ENCODE measurements around the gene CDC42EP2. TPM values are rescaled to one million over a fixed set of nuclear protein-coding genes. Genes with fewer than 3 reads are reported as not detected.

Gene CDC42EP2
- total RNA-seq, 2 donors from 2014 or later = 1.4 to 2.3 TPM

DNA sequence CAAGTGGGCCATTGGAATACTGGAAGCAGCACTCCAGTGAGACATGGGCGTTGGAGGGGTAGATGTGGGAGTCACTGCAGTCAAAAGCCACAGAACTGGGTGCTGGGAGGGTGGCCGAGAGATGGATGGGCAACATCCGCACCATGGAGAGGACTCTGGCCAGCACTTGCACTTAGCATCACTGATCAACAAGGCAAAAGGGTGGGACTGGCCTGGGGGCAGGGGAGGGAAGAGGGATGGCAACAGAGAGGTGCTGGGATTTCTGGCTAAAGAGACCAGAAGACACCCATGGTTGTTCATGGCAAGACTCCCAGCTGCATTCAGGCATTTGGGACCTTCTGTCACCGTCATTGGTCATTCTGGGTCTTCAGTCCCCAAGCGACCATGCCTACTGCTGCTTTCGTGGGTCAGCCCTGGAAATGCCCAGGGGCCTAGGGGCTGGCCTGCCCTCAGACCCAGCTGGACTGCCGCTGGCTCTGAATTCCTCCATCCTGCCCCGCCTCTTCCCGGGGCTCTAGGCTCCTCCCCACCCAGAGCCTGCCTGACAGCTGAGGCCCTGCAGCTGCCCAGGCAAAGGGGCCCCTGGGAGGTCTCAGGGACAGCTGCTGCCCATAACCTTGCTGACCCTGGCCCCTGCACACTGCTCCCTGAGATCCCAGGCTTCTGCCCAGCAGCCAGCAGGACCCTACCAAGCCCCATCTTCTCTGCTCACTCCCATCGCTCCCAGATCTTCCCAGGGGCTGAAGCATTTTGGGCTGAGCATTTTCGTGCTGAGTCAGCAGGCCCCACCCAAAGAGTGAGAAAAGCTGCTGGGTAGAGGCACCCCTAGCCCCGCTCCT lies 13.0 kb upstream of the CDC42EP2 start:
- Mint-ChIP-seq H3K36me3 (ENCODE audit: insufficient read depth in 2 of 2) (peaks cover 3 to 11% of the 10 kb centered on the region in 2 donors), H3K9me3 (no peaks in the 10 kb centered on the region), H3K4me1 (ENCODE audit: low read depth) (no peaks in the 10 kb centered on the region), H3K4me3 (no peak overlapping the region), H3K27me3 (ENCODE audit: low read depth) (no peaks in the 10 kb centered on the region), H3K27ac (no peak overlapping the region)
- ATAC-seq (replicated peaks in 1 of 2) (no peak), DNase-seq (no peak)

DNA sequence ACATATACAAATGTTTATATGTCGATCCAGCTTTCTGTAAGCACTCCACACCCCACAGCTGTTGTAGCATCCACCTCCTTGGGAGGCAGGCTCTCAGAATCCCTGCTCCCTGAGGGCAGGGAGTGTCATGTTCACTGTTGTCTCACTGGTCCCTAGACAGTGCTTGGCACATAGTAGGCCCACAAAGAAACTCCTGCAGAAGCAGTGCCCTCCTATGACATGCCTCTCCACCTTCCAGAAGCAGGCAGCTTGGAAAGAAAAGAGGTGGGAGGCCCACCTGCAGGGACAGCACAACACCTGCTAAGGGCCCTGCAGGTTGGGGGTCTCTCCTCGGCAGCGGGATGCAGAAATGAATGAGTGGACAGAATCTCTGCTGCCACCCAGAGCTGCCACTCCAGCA lies 11.1 kb upstream of the CDC42EP2 start:
- H3K36me3 Mint-ChIP-seq (ENCODE audit: insufficient read depth in 2 of 2) = peaks cover 3 to 4% of the 10 kb centered on the region in 2 donors
- no peak for DNase-seq
- H3K27ac Mint-ChIP-seq = no peak overlapping the region
- no peak overlapping the region for H3K4me3 Mint-ChIP-seq
- no peak for ATAC-seq (replicated peaks in 1 of 2)
- H3K4me1 Mint-ChIP-seq (ENCODE audit: low read depth) = no peaks in the 10 kb centered on the region
- H3K27me3 Mint-ChIP-seq (ENCODE audit: low read depth) = no peaks in the 10 kb centered on the region
- H3K9me3 Mint-ChIP-seq = no peaks in the 10 kb centered on the region

DNA sequence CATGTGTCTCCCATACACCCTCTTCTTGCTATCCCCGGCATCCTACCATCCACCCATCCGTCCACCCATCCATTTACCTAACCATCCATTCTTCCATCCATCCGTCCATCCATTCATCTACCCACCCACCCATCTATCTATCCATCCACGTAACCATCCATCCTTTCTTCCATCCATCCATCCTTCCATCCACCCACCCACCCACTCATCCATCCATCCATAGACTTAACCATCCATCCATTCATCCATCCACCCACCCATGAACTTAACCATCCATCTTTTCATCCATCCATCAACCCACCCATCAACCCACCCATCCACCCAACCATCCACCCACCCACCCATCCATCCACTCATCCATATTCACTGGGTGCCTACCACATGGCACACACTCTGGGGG lies 10.6 kb upstream of the CDC42EP2 start:
- ATAC-seq (replicated peaks in 1 of 2) (no peak), DNase-seq (no peak)
- H3K27me3 Mint-ChIP-seq (ENCODE audit: low read depth) = no peaks in the 10 kb centered on the region
- H3K27ac Mint-ChIP-seq = no peak overlapping the region
- no peaks in the 10 kb centered on the region for H3K4me1 Mint-ChIP-seq (ENCODE audit: low read depth)
- H3K9me3 Mint-ChIP-seq = no peaks in the 10 kb centered on the region
- H3K4me3 Mint-ChIP-seq = no peak overlapping the region
- H3K36me3 Mint-ChIP-seq (ENCODE audit: insufficient read depth in 2 of 2) = peaks cover 3 to 4% of the 10 kb centered on the region in 2 donors

DNA sequence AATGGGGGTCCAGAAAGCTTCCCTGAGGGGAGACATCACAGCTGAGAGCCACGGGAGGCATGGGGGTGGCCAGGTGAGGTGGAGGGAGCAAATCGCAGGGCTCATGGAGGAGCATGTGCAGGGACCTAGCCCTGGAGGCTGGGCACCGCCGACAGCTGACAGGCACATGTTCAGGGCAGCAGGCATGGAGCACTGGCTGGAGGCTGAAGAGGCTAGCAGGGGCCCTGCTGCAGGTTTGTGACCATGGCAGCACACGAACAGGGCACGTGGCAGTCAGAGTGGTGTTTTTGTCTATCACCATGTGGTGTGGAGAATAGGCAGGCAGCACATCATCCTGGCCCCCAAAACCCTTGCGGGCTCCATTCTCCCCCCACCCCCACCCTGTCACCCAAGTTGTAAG lies 10.1 kb upstream of the CDC42EP2 start:
- Mint-ChIP-seq H3K27me3 (ENCODE audit: low read depth) (no peaks in the 10 kb centered on the region), H3K9me3 (no peaks in the 10 kb centered on the region), H3K4me1 (ENCODE audit: low read depth) (no peaks in the 10 kb centered on the region), H3K4me3 (no peak overlapping the region), H3K36me3 (ENCODE audit: insufficient read depth in 2 of 2) (peaks cover 3 to 4% of the 10 kb centered on the region in 2 donors), H3K27ac (no peak overlapping the region)
- DNase-seq (no peak), ATAC-seq (replicated peaks in 1 of 2) (no peak)

DNA sequence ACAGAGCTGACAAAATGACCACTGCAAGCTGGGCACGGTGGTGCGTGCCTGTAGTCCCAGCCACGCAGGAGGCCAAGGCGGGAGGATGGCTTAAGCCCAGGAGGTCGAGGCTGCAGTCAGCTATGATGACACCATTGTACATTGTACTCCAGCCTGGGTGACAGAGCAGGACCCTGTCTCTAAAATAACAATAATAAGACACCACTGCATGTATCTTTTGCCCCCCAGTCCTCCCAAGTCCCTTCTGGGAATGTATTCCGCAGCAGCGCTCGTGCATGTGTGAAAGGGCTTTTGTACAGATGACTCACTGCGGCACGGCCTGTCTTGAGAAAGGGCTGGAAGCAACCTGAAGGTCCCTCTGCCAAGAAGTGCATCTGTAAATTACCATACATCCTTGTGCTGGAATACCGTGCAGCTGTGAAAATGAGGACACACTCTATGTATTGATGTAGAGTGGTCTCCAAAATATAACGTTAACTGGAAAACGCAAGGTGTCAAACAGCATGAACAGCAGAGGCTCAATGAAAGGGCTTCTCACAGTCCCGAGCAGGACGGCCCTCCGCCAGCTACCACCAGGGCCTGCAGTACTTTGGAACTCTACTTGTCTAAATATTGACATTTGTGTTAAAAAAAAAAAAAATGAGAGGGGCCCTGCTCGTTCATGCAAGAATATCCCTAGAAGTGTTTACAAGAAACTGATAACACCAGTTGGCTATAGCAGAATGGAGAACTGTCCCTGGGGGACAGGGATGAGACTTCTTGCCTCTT lies 9.0 kb upstream of the CDC42EP2 start:
- no peaks in the 10 kb centered on the region for H3K4me1 Mint-ChIP-seq (ENCODE audit: low read depth)
- ATAC-seq (replicated peaks in 1 of 2) (no peak), DNase-seq (no peak)
- no peak overlapping the region for H3K27ac Mint-ChIP-seq
- H3K4me3 Mint-ChIP-seq = no peak overlapping the region
- no peaks in the 10 kb centered on the region for H3K27me3 Mint-ChIP-seq (ENCODE audit: low read depth)
- H3K36me3 Mint-ChIP-seq (ENCODE audit: insufficient read depth in 2 of 2) = peaks cover 3 to 4% of the 10 kb centered on the region in 2 donors
- no peaks in the 10 kb centered on the region for H3K9me3 Mint-ChIP-seq

DNA sequence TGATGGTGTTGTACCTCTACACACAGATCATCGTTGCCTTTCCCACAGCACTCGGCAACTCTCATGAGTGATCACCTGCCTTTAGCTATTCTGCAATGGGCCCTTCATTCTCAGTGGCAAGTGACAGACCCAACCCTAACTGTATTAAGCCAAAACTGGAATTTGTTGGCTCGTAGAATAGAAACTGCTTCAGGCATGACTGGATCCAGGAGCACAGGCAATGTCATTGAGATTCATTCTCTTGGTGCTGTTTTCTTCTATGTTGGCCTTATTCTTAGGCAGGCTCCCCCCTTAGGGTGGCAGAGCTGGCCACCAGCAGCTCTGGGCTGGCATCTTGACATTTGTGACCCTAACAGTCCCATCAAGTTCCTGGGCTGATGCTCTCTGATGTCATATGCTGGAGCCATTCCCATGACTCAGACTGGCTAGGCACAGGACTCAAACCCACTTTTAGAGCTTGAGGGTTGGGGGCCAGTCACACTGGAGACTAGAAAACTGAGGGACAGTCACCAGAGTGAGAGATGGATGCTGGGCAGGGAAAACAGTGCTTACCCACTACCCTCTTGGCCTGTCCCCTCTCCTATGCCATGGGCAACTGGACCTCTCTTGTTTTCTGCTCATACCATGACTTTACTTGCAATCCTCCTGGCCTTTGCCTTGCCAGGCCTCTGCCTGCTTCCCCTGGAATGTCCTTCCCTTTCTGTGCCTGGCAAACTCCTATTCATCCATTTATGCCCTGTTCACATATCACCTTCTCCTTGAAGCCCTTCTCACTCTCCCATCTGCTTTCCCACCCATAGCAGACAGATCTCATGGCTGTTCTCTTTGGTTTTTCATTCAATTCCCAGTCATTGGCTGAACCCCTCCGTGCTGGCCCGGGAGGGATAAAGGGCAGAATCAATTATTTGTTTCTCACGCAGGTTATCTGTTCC lies 7.1 kb upstream of the CDC42EP2 start:
- ATAC-seq (replicated peaks in 1 of 2) = no peak
- Mint-ChIP-seq H3K36me3 (ENCODE audit: insufficient read depth in 2 of 2) (peaks cover 3 to 4% of the 10 kb centered on the region in 2 donors), H3K4me3 (no peak overlapping the region), H3K9me3 (no peaks in the 10 kb centered on the region), H3K4me1 (ENCODE audit: low read depth) (no peaks in the 10 kb centered on the region), H3K27ac (no peak overlapping the region), H3K27me3 (ENCODE audit: low read depth) (no peaks in the 10 kb centered on the region)
- no peak for DNase-seq

DNA sequence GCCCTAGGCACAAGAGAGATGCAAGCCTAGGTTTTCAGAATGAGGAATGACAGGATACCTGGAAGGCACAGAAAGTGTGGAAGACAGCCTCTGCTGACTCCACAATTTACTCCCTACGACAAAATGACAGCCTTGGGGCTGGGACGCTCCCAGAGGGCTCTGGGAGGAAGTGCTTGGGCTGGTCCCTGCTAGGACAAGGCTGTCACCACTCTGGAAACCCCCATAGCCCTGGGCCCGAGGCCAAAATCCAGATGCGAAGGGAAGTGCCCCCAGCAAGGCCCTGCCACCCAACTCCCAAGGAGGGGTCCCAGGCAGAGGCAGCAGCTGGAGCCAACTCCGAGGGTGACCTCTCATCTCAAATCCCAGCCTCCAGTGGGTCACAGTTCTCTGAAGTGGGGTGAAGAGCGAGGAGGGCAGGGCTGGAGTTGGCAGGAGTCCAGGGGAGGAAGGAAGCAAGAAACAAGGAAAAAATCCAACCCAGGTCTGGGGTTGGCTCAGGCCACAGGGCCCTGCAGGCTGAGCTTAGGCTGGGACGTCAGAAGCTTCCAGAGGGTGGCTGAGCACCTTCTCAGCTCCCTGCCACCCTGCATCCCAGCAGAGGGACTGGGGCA lies 6.3 kb upstream of the CDC42EP2 start:
- H3K9me3 Mint-ChIP-seq = no peaks in the 10 kb centered on the region
- peaks cover 3 to 4% of the 10 kb centered on the region in 2 donors for H3K36me3 Mint-ChIP-seq (ENCODE audit: insufficient read depth in 2 of 2)
- no peak overlapping the region for H3K27ac Mint-ChIP-seq
- H3K4me3 Mint-ChIP-seq = no peak overlapping the region
- no peaks in the 10 kb centered on the region for H3K4me1 Mint-ChIP-seq (ENCODE audit: low read depth)
- H3K27me3 Mint-ChIP-seq (ENCODE audit: low read depth) = peaks cover under 1% of the 10 kb centered on the region
- peak; percentile 14 to 17 for ATAC-seq (replicated peaks in 1 of 2)
- DNase-seq = no peak

DNA sequence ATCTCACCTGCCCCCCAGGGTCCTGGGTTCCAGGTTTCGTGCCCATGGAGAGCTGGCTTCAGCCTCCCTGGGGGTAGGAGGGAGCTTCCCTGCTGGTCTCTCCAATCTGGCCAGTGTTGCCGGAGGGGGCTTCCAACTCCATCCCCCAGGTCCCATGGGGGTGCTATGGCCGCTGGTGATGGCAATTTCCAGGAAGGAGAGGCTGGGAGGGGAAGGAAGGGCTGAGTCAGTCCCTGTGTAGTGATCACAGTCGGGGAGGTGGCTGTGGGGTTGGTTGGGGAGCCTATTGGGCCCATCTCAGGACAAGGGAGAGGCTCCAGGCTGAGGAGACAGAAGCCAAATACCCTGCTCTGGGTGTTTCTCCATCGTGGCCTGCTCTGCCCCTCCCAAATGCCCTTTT lies 5.7 kb upstream of the CDC42EP2 start:
- H3K27ac Mint-ChIP-seq = no peak overlapping the region
- DNase-seq (no peak), ATAC-seq (replicated peaks in 1 of 2) (no peak)
- peaks cover 3% of the 10 kb centered on the region for H3K4me1 Mint-ChIP-seq (ENCODE audit: low read depth)
- H3K27me3 Mint-ChIP-seq (ENCODE audit: low read depth) = peaks cover 7% of the 10 kb centered on the region
- H3K36me3 Mint-ChIP-seq (ENCODE audit: insufficient read depth in 2 of 2) = peaks cover 2% of the 10 kb centered on the region in 2 donors
- H3K4me3 Mint-ChIP-seq = no peak overlapping the region
- H3K9me3 Mint-ChIP-seq = no peaks in the 10 kb centered on the region

DNA sequence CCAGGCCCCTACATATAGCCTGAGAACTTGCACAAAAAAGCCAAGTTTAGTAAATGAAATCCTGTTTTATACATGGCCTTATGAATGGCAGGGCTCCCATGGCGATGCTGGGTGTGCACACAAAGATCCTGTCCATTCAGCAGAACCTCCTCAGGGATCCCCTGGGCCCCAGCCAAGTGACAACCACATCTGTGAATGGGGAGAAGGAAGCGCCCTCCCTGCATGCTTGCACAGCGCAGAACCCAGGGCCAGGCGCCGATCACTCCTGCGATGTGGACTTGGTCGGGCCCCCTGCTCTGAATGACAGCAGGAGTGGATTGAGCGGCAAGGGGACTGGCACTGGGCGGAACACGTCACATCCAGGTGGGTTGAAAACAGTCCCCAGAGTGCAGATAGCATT lies 4.5 kb upstream of the CDC42EP2 start:
- DNase-seq (no peak), ATAC-seq (replicated peaks in 1 of 2) (no peak)
- Mint-ChIP-seq H3K27ac (no peak overlapping the region), H3K27me3 (ENCODE audit: low read depth) (peaks cover 12% of the 10 kb centered on the region), H3K4me1 (ENCODE audit: low read depth) (peaks cover 7% of the 10 kb centered on the region), H3K36me3 (ENCODE audit: insufficient read depth in 2 of 2) (no peaks in the 10 kb centered on the region), H3K9me3 (no peaks in the 10 kb centered on the region), H3K4me3 (no peak overlapping the region)

DNA sequence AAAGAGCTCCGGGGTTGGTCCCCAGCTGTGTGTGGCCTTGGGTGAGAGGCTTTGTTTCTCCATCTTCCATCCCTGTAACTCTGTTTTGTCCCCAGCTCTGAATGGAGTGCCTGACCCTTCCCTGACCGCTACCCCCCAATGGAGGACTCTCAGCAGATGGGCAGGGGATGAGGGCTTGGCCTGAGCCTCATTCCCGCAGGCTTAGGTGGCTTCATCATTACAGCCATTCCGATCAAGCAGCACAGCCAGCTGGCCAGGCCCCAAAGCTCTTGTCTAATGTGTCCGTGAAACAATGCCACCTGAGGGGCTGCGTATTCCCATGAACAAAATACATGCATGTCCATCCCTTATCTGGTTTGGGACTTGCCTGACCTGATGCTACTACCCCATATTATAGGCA lies 3.9 kb upstream of the CDC42EP2 start:
- H3K27me3 Mint-ChIP-seq (ENCODE audit: low read depth) = peaks cover 12% of the 10 kb centered on the region

DNA sequence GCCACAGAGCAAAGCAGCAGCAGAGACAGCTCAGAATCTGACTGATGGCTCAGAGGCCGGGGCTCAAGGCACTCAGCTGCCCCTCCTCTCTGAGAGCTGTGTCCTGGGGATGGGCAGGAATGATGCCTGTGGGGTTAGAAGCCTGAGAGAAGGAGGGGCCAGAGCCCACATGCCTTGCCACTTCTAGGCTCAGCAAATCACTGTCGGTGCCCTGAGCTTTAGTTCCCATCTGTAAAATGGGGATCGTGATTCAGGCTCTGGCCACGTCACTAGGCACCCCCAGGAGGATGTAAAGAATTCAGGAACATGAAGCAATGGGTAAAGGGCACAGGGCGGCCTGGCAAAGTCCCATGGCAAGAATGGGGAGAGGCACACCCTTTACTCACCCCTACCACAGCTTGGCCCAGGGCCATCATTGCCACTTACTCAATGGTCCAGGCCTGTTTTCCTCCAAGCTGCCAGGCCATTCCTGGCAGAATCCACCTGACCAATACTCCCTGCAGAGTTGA lies 3.4 kb upstream of the CDC42EP2 start:
- Mint-ChIP-seq H3K4me1 (ENCODE audit: low read depth) (peaks cover 15% of the 10 kb centered on the region), H3K4me3 (no peak overlapping the region), H3K36me3 (ENCODE audit: insufficient read depth in 2 of 2) (no peaks in the 10 kb centered on the region), H3K27ac (no peak overlapping the region), H3K9me3 (no peaks in the 10 kb centered on the region), H3K27me3 (ENCODE audit: low read depth) (peaks cover 17% of the 10 kb centered on the region)
- ATAC-seq (replicated peaks in 1 of 2) = no peak
- no peak for DNase-seq

More for the DNA sequence above, 3.9 kb upstream of the CDC42EP2 start:
- H3K9me3 Mint-ChIP-seq = no peaks in the 10 kb centered on the region
- ATAC-seq (replicated peaks in 1 of 2) = no peak
- no peaks in the 10 kb centered on the region for H3K36me3 Mint-ChIP-seq (ENCODE audit: insufficient read depth in 2 of 2)
- no peak overlapping the region for H3K27ac Mint-ChIP-seq
- H3K4me1 Mint-ChIP-seq (ENCODE audit: low read depth) = peaks cover 10% of the 10 kb centered on the region
- no peak overlapping the region for H3K4me3 Mint-ChIP-seq
- DNase-seq = no peak

DNA sequence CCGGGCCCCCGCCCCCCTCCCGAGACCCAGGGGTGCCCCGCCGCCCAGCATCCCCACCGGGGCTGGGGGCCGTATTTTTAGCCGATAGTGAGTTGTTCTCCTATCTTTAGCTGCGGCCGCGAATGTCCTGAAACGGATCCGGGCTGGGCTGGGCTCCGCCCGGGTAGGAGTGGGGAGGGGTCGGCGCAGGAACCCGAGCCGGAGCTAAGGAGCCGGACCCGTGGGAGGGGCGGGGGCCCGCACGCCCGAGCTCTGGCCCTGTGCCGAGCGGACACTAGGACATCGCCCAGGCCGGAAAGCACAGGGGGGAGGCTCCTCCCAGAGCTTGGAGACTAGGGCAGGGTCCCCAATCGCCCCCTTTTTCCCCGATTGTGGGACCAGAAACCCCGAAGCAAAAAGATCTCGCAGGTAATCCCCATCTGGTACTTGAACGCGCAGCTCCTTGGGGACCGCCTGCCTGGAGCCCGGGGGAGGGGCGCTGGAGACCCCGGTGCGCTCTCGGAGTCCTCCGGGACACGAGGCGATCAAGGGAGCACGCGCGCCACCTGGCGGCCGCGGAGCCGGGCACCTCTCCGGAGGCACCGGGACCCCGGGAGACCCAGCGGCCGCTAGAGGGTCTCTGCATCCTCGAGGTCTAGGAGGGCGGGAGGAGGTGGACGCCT lies 669 bp downstream of the CDC42EP2 start:
- peaks cover 21% of the 10 kb centered on the region for H3K27me3 Mint-ChIP-seq (ENCODE audit: low read depth)
- peak; percentile 72 to 75 for ATAC-seq (replicated peaks in 1 of 2)
- peaks cover 16% of the 10 kb centered on the region for H3K4me1 Mint-ChIP-seq (ENCODE audit: low read depth)
- H3K9me3 Mint-ChIP-seq = no peaks in the 10 kb centered on the region
- DNase-seq = peak; percentile 87 to 90
- H3K4me3 Mint-ChIP-seq = peak overlapping the region; percentile 77 to 80
- no peak overlapping the region for H3K27ac Mint-ChIP-seq
- no peaks in the 10 kb centered on the region for H3K36me3 Mint-ChIP-seq (ENCODE audit: insufficient read depth in 2 of 2)

Data from activated T-cell treated with anti-CD3 and anti-CD28 coated beads, Interleukin-2, amount 50 U/mL, for 72 hours (primary cell).